Pancreas (tissue), 10 donors: ENCODE data around the gene BRMS1. TPM values are rescaled to one million over a fixed set of nuclear protein-coding genes. Genes with fewer than 3 reads are reported as not detected.
A peak's percentile ranks its signal among the peaks of the same experiment; 100 is the strongest.

Experiments used
- ATAC-seq, 4 donors: fragments of 200-7000 bp; cut with Tn5 transposase; one replicate each; pipeline versions ENCODE4 v1.8.0 to v1.9.1; 2020; ENCODE audit warnings: mild to moderate bottlenecking in 4 of 4, moderate library complexity in 4 of 4
- DNase-seq, 6 donors: peaks; one replicate each; pipeline ENCODE4 v3.0.0-alpha.2; 2020
- FAIRE-seq: peaks from 2 replicates; lab custom pipeline; 2012; peaks lifted over from hg19 to GRCh38; lab: Jason Lieb, UNC
- H3K27ac ChIP-seq, 4 donors: fragments of 200-600 bp; sonication (generic); 1 replicate in 3 of 4; 2 replicates in 1 of 4; pipeline versions ENCODE4 v1.5.0 to v1.8.0; 2020
- H3K27me3 ChIP-seq, 4 donors: fragments of 200-600 bp; one replicate each; pipeline ENCODE4 v1.8.0; 2021
- H3K36me3 ChIP-seq, 3 donors: fragments of 200-600 bp; sonication (generic) in 1 of 3; one replicate each; pipeline versions ENCODE4 v1.5.0 to v1.8.0; 2020 to 2021
- H3K4me1 ChIP-seq, 3 donors: fragments of 200-600 bp; one replicate each; pipeline ENCODE4 v1.8.0; 2021
- H3K4me3 ChIP-seq, 4 donors: fragments of 200-600 bp; sonication (generic) in 2 of 4; one replicate each; pipeline versions ENCODE4 v1.5.0 to v1.8.0; 2020 to 2021
- H3K9me3 ChIP-seq, 4 donors: fragments of 200-600 bp; one replicate each; pipeline ENCODE4 v1.8.0; 2021
- WGBS, 2 donors: extraction: QIAGEN DNeasy Blood & Tissue Kit; methylation state at CpG; one replicate each; pipeline ENCODE4 v1.1.7; 2013; 5-methylcytosine and 5-hydroxymethylcytosine counted together
- intact Hi-C, 3 donors: fragments of 100-400 bp; cut with DNase I; formaldehyde crosslinking; loops; one replicate each; pipeline versions ENCODE4 v1.11.1 to v1.14.2; 2022
- polyA plus RNA-seq, 2 donors: library from polyadenylated mRNA; stranded (reverse); fragments of 200-250 nt; gene quantifications; one replicate each; pipeline ENCODE4 v1.2.3, GENCODE V29; 2013
- total RNA-seq, 6 donors: library from RNA; stranded (reverse); fragmentation: NEBNext Ultra II Directional in 4 of 6; extraction: Animal tissue kit (Norgen Biotek cat#: 25700) in 4 of 6; gene quantifications; one replicate each; pipeline versions ENCODE4 v1.2.1 to v1.2.4, GENCODE V29; 2021 to 2023
- TF ChIP-seq, protein P1 (sequence below), 4 donors: fragments of 200-600 bp; sonication (generic) in 3 of 4; IDR thresholded peaks; one replicate each; pipeline versions ENCODE4 v1.5.0 to v1.8.0; 2021; ENCODE audit warnings: antibody characterized with exemption in 4 of 4
- donor health status: healthy with polysubstance abuse.
- donor health status: DM: no; HTN: no; CAD: no; lungs with moderate emphysema.
- donor health status: DM: no; HTN: no; CAD: no.
- donor health status: control.
- donor health status: control.
- donor health status: Bipolar disorder and iron deficiency.
- donor health status: DM: yes; HTN: yes; CAD: no.
- donor health status: DM: no; HTN: no; CAD: no.
- donor health status: DM: no; HTN: no; CAD: no.
- donor health status: DM: yes; HTN: yes; CAD: no.

Gene BRMS1
- total and polyA plus RNA-seq, 8 donors, result 14.3 to 65.0 (median 21.2) TPM

DNA sequence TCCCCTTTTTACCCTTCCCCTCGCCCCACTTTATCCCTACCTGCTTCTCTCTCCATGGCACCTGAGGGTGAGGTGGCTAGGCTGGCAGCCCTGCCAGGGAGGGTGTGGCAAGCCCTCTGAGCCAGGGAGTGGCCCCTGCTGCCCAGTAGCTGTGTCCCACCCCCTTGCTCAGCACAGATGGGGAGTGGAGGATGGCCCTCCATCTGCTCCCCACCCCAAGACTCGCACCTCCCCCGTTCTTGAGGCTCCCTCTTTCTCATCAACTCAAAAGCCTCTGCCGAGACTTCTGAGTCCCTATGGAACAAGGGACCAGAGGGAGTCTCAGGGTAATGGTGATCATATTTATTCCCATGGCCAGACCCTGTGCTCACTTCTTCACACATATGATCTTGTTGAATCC lies 51.6 kb downstream of the BRMS1 start:
- TF ChIP-seq, protein P1, sequence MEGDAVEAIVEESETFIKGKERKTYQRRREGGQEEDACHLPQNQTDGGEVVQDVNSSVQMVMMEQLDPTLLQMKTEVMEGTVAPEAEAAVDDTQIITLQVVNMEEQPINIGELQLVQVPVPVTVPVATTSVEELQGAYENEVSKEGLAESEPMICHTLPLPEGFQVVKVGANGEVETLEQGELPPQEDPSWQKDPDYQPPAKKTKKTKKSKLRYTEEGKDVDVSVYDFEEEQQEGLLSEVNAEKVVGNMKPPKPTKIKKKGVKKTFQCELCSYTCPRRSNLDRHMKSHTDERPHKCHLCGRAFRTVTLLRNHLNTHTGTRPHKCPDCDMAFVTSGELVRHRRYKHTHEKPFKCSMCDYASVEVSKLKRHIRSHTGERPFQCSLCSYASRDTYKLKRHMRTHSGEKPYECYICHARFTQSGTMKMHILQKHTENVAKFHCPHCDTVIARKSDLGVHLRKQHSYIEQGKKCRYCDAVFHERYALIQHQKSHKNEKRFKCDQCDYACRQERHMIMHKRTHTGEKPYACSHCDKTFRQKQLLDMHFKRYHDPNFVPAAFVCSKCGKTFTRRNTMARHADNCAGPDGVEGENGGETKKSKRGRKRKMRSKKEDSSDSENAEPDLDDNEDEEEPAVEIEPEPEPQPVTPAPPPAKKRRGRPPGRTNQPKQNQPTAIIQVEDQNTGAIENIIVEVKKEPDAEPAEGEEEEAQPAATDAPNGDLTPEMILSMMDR (IDR thresholded peaks at IDR 0.05), result no peak
- ATAC-seq (no peak), FAIRE-seq (no peak), DNase-seq (peak in 1 of 6 donors; percentile 2)
- intact Hi-C loops, result no loop called here
- H3K4me1 ChIP-seq, result peaks cover 0 to 9% (median 9%) of the 10 kb centered on the region in 3 donors
- H3K27me3 ChIP-seq, result no peaks in the 10 kb centered on the region
- no peak overlapping the region for H3K4me3 ChIP-seq
- no peaks in the 10 kb centered on the region for H3K36me3 ChIP-seq
- no peak overlapping the region for H3K27ac ChIP-seq
- WGBS, 2 donors, result 80 to 96% methylated on average over 4 of the region's 4 CpGs
- no peaks in the 10 kb centered on the region for H3K9me3 ChIP-seq

DNA sequence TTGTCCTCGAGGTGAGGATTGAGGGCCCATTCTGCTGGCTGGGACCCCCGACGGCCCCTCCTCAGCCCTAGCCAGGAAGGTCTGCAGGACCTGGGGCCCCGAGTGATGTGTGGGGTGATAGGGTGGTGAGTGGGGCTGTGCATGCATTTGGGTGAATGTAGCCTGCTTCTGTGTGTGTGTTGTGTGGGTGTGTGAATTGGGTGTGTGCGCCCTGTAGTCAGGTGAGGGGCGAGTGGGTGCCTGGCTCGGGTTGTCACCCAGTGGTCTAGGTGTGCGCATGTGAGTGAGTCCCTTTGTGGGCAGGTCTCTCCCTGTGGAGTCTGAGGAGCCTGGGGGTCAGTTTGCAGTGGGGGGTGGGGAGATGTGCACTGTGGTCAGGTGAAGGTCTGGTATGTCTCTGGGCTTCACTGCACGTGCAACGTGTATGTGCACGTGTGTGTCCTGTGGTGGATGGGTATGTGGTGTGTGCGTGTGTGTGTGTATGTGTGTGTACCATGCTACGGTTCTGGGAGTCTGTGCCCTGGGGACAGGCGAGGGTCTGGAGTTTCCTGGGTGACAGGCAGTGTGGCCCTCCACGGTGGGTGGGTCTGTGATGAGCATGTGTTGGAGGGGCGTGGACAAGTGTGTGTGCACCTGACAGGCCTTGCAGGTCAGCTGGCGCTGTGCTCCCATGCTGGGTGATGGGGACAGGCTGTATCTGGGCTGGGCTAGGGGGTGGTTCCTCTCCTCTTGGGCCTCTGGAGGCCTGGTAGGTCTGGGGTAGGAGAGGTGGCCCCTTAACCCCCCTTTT lies 52.2 kb downstream of the BRMS1 start:
- no peak for FAIRE-seq
- intact Hi-C loops, result no loop called here

DNA sequence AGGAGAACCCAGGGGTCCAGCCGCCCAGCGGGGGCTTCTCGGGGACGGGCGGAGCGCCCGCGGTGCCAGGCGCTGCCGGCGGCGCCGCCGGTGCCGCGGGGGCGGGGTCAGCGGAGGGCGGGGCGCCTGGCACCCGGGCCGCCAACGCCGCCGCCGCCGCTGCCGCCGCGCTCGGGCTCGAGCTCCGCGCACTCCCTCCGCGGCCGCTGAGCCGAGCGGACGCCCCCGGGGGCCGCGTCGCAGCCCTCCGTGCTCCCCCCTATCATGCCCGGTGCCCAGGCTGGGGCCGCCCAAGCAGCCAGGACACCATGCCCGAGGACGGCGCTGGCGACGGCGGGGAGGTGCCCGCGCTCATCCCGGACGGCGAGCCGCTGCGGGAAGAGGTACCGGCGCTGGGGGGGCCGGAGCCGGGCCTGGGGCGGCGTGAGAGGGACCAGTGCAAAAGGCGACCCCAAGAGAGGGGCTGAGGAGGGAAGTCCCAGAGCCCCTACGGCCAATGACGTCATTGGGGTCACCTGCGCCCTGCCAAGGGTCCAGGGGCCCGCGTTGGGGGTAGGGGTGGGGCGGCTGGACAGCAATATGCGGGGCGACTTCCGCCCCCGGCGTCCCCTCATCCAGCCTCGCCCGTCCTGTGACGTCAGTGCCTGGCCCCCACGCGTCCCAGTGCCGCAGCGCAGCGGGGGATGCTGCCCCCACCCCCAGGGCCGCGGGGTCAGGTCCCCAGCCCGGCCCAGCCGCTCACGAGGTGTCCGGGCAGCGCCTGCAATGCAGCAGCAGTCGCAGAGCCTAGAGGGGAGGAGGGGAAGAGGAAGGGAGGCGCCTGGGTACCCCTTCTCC lies 53.0 kb downstream of the BRMS1 start, which contains the start of gene TMEM151A:
Gene TMEM151A, plus strand, starts transcription at position 189 of the 837 bp plus-strand sequence. Its CDS starts 120 bp downstream, at position 309.
- H3K27ac ChIP-seq, result no peak within 1 kb of the TSS
- FAIRE-seq (no peak), DNase-seq (peak in 3 of 6 donors; percentile 64 to 81 (median 75)), ATAC-seq (no peak)
- no peaks in the 10 kb centered on the region for H3K9me3 ChIP-seq
- intact Hi-C loops, result no loop called here
- TF ChIP-seq, protein P1 (IDR thresholded peaks at IDR 0.05), result no peak
- peaks cover 0 to 17% (median 15%) of the 10 kb centered on the region in 3 donors for H3K4me1 ChIP-seq
- H3K27me3 ChIP-seq, result no peaks in the 10 kb centered on the region
- no peaks in the 10 kb centered on the region for H3K36me3 ChIP-seq
- 1 to 3% methylated on average over 46 to 95 of the region's 95 CpGs for WGBS, 2 donors
- H3K4me3 ChIP-seq, result peak within 1 kb of the TSS; percentile 30 to 64 (median 44)

More for the DNA sequence above, 52.2 kb downstream of the BRMS1 start:
- 42 to 52% methylated on average over 14 to 17 of the region's 17 CpGs for WGBS, 2 donors
- Histone ChIP-seq H3K9me3 (no peaks in the 10 kb centered on the region), H3K36me3 (no peaks in the 10 kb centered on the region), H3K27me3 (no peaks in the 10 kb centered on the region), H3K27ac (no peak overlapping the region), H3K4me3 (peak overlapping the region in 1 of 4 donors; percentile 64), H3K4me1 (peaks cover 0 to 14% (median 13%) of the 10 kb centered on the region in 3 donors)
- no peak for ATAC-seq
- TF ChIP-seq, protein P1 (IDR thresholded peaks at IDR 0.05), result no peak
- DNase-seq, result peak in 1 of 6 donors; percentile 2

DNA sequence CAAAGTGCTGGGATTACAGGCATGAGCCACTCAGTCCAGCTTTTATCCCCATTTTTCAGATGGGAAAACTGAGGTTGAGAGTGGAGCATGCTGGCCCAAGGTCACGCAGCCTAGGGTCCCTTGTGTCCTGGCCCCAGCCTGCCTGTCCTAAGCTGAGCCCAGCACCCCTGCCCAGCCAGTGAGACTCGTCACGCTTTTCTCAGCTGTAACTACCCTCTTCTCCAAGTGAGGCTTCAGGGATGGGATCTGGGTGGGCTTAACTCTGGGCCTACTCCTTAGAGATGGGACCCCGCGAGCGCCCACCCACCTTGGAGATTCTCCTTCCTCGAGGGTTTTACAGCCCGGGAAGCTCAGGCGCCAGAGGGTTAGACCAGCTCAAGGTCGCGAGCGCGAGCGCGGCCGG lies 53.6 kb downstream of the BRMS1 start:
- 16 to 17% methylated on average over 10 to 16 of the region's 16 CpGs for WGBS, 2 donors
- TF ChIP-seq, protein P1 (IDR thresholded peaks at IDR 0.05), result no peak
- intact Hi-C loops, result no loop called here
- H3K4me3 ChIP-seq, result peak overlapping the region in 2 of 4 donors; percentile 57 to 64
- peak in 1 of 6 donors; percentile 68 for DNase-seq
- no peak overlapping the region for H3K27ac ChIP-seq
- H3K36me3 ChIP-seq, result no peaks in the 10 kb centered on the region
- H3K27me3 ChIP-seq, result no peaks in the 10 kb centered on the region
- no peak for FAIRE-seq
- H3K9me3 ChIP-seq, result no peaks in the 10 kb centered on the region
- ATAC-seq, result no peak
- peaks cover 0 to 17% (median 15%) of the 10 kb centered on the region in 3 donors for H3K4me1 ChIP-seq
